Activated CD8-positive, alpha-beta memory T cell treated with anti-CD3 and anti-CD28 coated beads, Interleukin-2, amount 10 ng/mL, durations not matched to agents 7 days and 5 days (primary cell): ENCODE results near the gene ADARB2. TPM values are rescaled to one million over a fixed set of nuclear protein-coding genes. Genes with fewer than 3 reads are reported as not detected.
A peak's percentile ranks its signal among the peaks of the same experiment; 100 is the strongest.

ENCODE experiments used
- ATAC-seq: fragments of 150-1000 bp; cut with Tn5 transposase; one replicate; pipeline ENCODE4 v1.10.0; 2021; ENCODE audit warnings: moderate library complexity
- CTCF ChIA-PET: fragments of 350-600 bp; sonication (Branson Sonifier 250); formaldehyde crosslinking; loops from one replicate; lab custom pipeline; 2021; ENCODE audit warnings: antibody characterized with exemption; lab: Charles Lee
- DNase-seq: peaks from one replicate; pipeline ENCODE4 v3.0.0-alpha.2; 2020
- H3K27ac Mint-ChIP-seq: one replicate; pipeline ENCODE4 v1.8.0; 2021; ENCODE audit warnings: mild to moderate bottlenecking, mixed read lengths
- H3K27me3 Mint-ChIP-seq: one replicate; pipeline ENCODE4 v1.8.0; 2021; ENCODE audit warnings: mixed read lengths
- H3K36me3 Mint-ChIP-seq: one replicate; pipeline ENCODE4 v1.8.0; 2021; ENCODE audit warnings: mild to moderate bottlenecking, mixed read lengths
- H3K4me1 Mint-ChIP-seq: one replicate; pipeline ENCODE4 v1.8.0; 2021; ENCODE audit warnings: mixed read lengths
- H3K4me3 Mint-ChIP-seq: one replicate; pipeline ENCODE4 v1.8.0; 2021; ENCODE audit warnings: mild to moderate bottlenecking, moderate library complexity, mixed read lengths
- H3K9me3 Mint-ChIP-seq: one replicate; pipeline ENCODE4 v1.8.0; 2022; ENCODE audit warnings: low read depth, mixed read lengths
- total RNA-seq, 2 experiments: library from RNA; stranded (reverse); gene quantifications; one replicate each; pipeline ENCODE4 v1.2.3, GENCODE V29; 2021

ADARB2 gene
- total RNA-seq, 2 experiments from 2014 or later: not detected

DNA sequence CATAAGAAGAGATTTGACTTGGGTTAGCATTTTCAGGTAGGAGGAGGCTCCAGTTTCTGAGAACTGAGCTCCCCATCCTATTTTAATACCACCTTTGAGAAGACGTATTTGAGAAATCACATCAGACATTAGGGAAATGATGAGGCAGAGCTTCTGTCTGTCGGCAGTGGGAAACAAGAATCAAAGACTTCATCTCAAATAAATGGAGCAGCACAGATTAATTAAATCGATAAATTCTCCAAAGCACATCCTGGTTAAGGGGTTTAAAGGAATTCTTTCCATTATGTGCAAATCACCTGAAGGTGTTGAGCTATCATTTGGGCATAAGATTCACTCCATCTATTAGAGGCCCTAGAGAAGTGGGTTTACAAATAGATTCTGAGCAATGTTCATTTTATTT is 7.6 kb downstream of the ADARB2 start:
- DNase-seq (no peak), ATAC-seq (no peak)
- CTCF ChIA-PET: no interaction called here
- H3K27ac Mint-ChIP-seq: no peak overlapping the region
- no peaks in the 10 kb centered on the region for H3K36me3 Mint-ChIP-seq
- peaks cover 35% of the 10 kb centered on the region for H3K27me3 Mint-ChIP-seq
- no peaks in the 10 kb centered on the region for H3K9me3 Mint-ChIP-seq
- no peak overlapping the region for H3K4me3 Mint-ChIP-seq
- no peaks in the 10 kb centered on the region for H3K4me1 Mint-ChIP-seq

DNA sequence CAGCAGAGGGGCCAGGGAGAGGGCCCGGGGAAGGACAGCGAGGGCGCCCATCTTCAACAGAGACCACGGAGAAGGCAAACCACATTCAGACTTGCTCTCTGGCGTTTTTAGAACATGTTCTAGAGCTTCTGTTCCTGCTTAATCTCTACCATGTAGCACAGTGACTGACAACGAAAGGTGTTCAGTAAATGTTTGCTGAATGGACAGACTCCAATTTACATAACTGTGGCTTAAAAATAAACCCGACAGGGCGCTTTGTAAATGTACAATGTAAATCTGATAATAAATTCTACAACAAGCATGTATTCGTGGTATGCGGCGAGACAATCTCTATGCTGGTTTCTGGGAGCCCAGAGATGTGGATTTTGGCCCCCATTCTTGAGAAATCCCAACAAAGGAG is 10.5 kb downstream of the ADARB2 start:
- no peak for DNase-seq
- CTCF ChIA-PET: no interaction called here
- Mint-ChIP-seq H3K4me1 (no peaks in the 10 kb centered on the region), H3K36me3 (no peaks in the 10 kb centered on the region), H3K27ac (no peak overlapping the region), H3K9me3 (no peaks in the 10 kb centered on the region), H3K4me3 (no peak overlapping the region), H3K27me3 (peaks cover 16% of the 10 kb centered on the region)
- ATAC-seq: no peak

DNA sequence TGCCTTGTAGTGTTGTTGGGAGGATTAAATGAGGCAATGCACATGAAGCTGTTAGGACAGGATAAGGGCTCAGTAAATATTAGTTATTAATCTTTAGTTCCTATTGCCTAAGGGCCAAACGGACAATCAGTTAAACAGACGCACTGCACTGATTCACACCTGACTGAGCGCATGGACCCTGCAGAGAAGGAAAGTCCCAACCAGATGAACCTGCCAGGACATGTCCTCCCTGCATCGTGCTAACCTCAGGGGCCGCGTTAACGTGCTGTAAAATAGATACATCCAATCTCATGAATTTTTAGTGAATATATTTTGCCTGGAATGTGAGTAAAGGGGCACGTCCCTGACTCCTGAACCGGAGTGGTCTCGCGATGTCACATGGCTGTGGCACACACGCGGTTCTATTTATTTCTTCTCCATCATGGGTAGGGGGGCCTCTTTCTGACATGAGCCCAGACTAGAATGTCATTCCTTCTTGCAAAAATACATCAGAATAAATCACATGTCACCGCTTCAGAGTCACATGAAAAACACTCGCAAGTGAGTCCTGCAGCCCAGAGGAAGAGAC is 12.3 kb downstream of the ADARB2 start:
- Mint-ChIP-seq H3K9me3 (no peaks in the 10 kb centered on the region), H3K4me1 (no peaks in the 10 kb centered on the region), H3K27ac (no peak overlapping the region), H3K4me3 (no peak overlapping the region), H3K27me3 (peaks cover 3% of the 10 kb centered on the region), H3K36me3 (no peaks in the 10 kb centered on the region)
- CTCF ChIA-PET: no interaction called here
- ATAC-seq (no peak), DNase-seq (no peak)

DNA sequence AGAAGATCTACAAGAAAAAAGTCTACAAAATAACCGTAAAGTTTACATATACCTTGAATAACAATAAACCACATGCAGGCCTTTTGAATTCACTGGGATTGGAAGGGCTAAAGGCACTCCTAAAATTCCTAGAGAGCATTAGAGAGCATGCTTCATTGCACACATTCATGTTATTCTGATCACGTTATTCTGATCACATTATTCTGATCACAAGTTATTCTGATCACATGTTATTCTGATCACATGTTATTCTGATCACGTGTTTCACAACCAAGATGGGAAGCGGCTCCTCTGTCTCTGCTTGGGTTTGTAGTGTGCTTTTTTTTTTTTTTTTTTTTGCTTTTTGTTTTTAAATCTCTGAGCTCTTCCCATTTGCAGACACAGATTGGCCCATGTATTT is 20.5 kb downstream of the ADARB2 start:
- Mint-ChIP-seq H3K4me3 (no peak overlapping the region), H3K4me1 (no peaks in the 10 kb centered on the region), H3K27me3 (peaks cover 7% of the 10 kb centered on the region), H3K9me3 (no peaks in the 10 kb centered on the region), H3K27ac (no peak overlapping the region), H3K36me3 (no peaks in the 10 kb centered on the region)
- no peak for ATAC-seq
- no peak for DNase-seq
- CTCF ChIA-PET: no interaction called here

DNA sequence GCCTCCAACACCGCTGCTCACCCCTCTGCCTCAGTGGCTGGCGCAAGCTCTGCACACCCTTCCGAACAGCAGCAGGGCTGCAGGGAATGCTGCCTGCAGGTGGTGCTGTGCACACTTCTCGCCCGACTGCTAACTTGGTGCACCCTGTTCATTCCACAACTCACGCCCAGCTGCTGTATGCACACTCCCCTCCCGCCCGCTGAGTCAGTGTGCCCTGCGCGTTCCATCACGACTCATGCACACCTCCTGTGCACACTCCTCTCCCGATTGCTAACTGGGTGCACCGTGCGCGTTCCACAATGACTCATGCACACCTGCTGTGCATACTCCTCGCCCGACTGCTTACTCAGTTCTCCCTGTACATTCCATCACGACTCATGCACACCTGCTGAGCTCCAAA is 21.5 kb downstream of the ADARB2 start:
- no peak overlapping the region for H3K4me3 Mint-ChIP-seq
- H3K27me3 Mint-ChIP-seq: peaks cover 7% of the 10 kb centered on the region
- no peaks in the 10 kb centered on the region for H3K36me3 Mint-ChIP-seq
- CTCF ChIA-PET: no interaction called here
- H3K9me3 Mint-ChIP-seq: no peaks in the 10 kb centered on the region
- H3K4me1 Mint-ChIP-seq: no peaks in the 10 kb centered on the region
- ATAC-seq: no peak
- no peak for DNase-seq
- no peak overlapping the region for H3K27ac Mint-ChIP-seq

DNA sequence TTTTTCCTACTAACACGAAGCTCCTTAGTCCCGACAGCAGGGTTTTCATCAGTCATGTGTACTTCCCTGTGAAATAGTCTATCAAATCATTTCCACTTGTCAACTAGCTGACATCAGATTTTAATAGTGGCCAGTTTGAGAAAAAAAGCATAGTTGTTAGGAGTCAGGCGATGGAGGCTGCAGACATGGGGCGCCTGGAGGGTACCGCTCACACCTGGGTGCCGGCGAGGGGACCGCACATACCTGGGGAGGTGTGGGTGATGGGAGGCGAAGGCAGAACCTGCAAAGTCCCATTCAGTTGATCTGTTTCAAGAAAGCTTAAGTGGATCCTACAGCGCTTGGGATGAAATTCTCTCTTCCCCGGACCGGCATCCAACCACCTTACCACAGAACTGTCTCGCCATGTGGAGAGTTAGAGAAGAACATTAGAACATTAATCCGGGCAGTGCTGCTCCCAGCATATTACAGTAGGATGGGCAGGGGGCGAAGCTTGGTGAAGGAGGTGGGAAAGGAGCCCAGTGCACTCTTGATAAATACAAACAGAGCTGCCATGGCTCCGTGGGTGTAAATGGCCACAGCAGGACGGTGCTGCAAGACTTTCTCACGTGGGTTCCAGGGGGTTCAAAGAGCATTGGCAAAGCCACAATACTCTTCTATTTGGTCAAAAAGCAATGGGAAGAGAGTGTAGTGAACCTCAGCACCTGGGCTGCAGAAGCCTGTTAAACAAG is 24.2 kb downstream of the ADARB2 start:
- DNase-seq (no peak), ATAC-seq (no peak)
- H3K36me3 Mint-ChIP-seq: no peaks in the 10 kb centered on the region
- H3K27me3 Mint-ChIP-seq: peaks cover 12% of the 10 kb centered on the region
- CTCF ChIA-PET: no interaction called here
- no peaks in the 10 kb centered on the region for H3K4me1 Mint-ChIP-seq
- no peak overlapping the region for H3K4me3 Mint-ChIP-seq
- no peak overlapping the region for H3K27ac Mint-ChIP-seq
- H3K9me3 Mint-ChIP-seq: peaks cover under 1% of the 10 kb centered on the region

DNA sequence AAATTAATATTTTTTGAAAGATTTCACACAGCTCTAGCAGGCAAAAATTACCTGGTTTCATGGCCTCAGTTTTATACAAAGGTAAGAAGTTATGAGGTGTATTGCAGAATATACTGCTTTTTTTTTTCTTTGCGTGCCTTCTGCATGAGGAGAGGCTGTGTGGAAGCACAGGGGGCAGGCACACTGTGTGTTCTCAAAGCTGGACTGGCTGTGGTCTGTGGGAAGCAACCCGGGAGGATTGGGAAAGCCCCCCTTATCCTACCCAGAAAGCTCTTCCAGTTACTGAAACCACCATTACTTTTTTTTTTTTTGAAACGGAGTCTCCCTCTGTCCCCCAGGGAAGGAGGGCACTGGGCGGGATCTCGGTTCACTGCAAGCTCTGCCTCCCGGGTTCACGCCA is 25.0 kb downstream of the ADARB2 start:
- Mint-ChIP-seq H3K4me3 (no peak overlapping the region), H3K27me3 (peaks cover 13% of the 10 kb centered on the region), H3K9me3 (peaks cover 4% of the 10 kb centered on the region), H3K4me1 (no peaks in the 10 kb centered on the region), H3K27ac (no peak overlapping the region), H3K36me3 (no peaks in the 10 kb centered on the region)
- DNase-seq: no peak
- CTCF ChIA-PET: no interaction called here
- ATAC-seq: no peak

DNA sequence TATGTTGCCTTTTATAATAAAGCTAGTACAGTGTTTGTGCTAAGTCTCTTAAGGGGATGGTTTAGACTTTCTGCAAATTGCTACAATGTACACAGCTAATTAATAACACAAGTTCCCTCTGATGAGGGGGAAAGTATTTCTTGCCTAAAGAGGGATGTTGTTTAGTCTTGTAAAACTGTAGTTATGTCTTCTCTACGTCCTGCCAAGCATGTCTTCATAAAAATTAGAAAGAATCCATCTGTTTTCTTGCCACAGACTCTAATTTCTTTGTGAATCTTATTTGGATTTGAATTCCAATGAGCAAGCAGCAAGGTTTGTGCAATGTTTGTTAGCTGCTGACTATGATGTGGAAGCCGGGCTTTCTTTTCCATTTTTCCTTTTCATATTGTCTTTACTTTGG is 28.2 kb downstream of the ADARB2 start:
- Mint-ChIP-seq H3K4me1 (peaks cover 9% of the 10 kb centered on the region), H3K27ac (no peak overlapping the region), H3K36me3 (no peaks in the 10 kb centered on the region), H3K9me3 (peaks cover 8% of the 10 kb centered on the region), H3K27me3 (peaks cover 9% of the 10 kb centered on the region), H3K4me3 (no peak overlapping the region)
- CTCF ChIA-PET: no interaction called here
- DNase-seq: no peak
- no peak for ATAC-seq

DNA sequence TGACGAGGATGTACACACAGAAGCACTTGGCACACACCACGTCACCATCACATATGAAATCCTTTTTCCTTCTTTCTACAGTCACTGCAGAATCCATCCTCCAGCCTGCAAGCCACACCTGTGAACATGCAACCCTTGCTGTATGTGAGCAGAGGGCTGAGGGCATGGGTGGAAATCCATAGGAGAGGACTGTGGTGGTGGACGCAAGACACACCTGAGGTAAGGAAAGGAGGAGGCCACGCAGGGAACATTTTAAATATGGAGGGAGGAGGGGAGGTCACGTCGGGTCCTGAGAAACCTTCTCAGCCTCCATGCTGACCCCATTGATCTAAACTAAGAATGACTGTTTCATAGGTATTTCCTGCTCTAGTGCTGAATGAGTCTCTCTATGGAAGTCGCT is 28.6 kb downstream of the ADARB2 start:
- ATAC-seq: no peak
- H3K4me3 Mint-ChIP-seq: no peak overlapping the region
- peaks cover 9% of the 10 kb centered on the region for H3K4me1 Mint-ChIP-seq
- peaks cover 8% of the 10 kb centered on the region for H3K9me3 Mint-ChIP-seq
- no peaks in the 10 kb centered on the region for H3K36me3 Mint-ChIP-seq
- CTCF ChIA-PET: no interaction called here
- H3K27ac Mint-ChIP-seq: no peak overlapping the region
- DNase-seq: no peak
- peaks cover 7% of the 10 kb centered on the region for H3K27me3 Mint-ChIP-seq

DNA sequence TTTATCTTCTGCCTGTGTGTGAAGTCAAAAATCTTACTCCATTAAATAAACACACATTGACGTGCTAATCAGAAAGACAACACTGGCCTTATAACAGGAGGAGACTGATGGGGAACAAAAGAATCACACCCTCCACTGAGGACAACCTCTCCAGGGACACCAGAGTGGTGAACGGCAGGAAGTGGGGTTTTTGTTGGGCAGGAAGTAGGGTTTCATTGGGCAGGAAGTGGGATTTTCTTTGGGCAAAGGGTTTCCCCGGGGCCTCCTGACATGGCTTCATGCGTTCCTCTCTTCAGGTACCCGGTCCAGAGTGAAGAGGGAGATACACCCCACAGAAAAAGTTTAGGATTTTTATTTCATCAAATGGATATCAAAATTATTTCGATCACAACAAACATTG is 30.6 kb downstream of the ADARB2 start:
- CTCF ChIA-PET: no interaction called here
- no peak for ATAC-seq
- Mint-ChIP-seq H3K4me3 (no peak overlapping the region), H3K4me1 (peaks cover 9% of the 10 kb centered on the region), H3K9me3 (peaks cover 16% of the 10 kb centered on the region), H3K27me3 (peaks cover 7% of the 10 kb centered on the region), H3K36me3 (no peaks in the 10 kb centered on the region), H3K27ac (peak overlapping the region; percentile 68)
- DNase-seq: no peak

DNA sequence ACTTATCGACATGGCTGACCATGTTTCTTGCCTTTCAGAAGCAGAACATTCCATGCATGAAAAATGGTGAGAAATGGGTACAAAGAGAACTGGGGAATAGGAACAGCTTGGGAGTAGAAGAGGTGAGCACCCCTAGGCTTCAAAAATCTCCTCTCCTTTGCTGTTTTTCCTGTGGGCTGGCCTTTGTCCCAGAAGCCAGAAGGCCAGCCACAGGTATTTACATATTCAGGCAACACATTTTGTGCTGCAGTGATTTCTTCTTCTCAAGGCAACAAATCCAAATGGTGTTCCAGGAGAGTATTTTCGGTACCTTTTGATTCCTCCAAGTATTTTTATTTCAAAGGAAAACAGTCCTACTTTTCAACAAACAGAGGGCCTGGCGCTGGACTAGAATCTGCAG is 31.1 kb downstream of the ADARB2 start:
- H3K27me3 Mint-ChIP-seq: peaks cover 7% of the 10 kb centered on the region
- no peak overlapping the region for H3K27ac Mint-ChIP-seq
- H3K36me3 Mint-ChIP-seq: no peaks in the 10 kb centered on the region
- H3K4me3 Mint-ChIP-seq: no peak overlapping the region
- ATAC-seq (no peak), DNase-seq (no peak)
- H3K9me3 Mint-ChIP-seq: peaks cover 16% of the 10 kb centered on the region
- H3K4me1 Mint-ChIP-seq: peaks cover 9% of the 10 kb centered on the region
- CTCF ChIA-PET: no interaction called here

DNA sequence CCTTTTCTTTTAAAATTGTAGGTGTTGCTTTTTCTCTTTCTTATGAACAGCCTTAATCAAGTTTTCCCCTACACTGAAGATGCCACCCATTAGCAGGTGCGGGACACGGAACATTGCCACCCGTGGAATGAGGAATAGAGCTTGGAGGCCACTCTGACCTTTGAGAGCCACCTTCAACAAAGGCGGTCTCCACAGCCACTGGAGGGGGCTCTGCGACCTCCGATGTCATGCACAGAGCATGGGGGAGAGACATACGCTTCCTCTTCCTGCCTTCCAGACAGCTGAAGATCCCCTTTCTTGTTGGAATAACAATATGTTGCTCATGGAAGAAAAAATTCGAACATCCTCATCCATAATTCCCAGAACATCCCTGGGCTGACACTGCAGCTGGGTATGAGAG is 39.1 kb downstream of the ADARB2 start:
- no peaks in the 10 kb centered on the region for H3K36me3 Mint-ChIP-seq
- no peak for ATAC-seq
- H3K27ac Mint-ChIP-seq: no peak overlapping the region
- no peaks in the 10 kb centered on the region for H3K27me3 Mint-ChIP-seq
- no peak for DNase-seq
- peaks cover 13% of the 10 kb centered on the region for H3K9me3 Mint-ChIP-seq
- no peak overlapping the region for H3K4me3 Mint-ChIP-seq
- CTCF ChIA-PET: no interaction called here
- H3K4me1 Mint-ChIP-seq: no peaks in the 10 kb centered on the region

DNA sequence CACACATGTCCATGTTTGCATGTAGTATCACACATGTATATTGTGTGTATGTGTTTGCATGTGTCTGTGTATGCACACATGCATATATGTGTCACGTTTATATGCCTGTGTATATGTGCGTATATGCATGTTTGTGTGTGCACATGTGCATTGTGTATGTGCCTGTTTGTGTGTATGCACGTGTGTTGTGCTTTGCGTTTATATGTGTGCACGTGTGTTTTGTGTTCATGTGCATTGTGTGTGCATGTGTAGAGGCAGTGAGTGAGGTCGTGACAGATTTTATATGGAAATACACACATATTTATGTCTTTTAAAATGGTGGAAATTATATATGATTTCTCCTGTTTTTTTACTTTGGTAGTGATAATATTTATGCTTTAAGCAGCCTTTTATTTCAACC is 41.2 kb downstream of the ADARB2 start:
- H3K27ac Mint-ChIP-seq: no peak overlapping the region
- peaks cover 7% of the 10 kb centered on the region for H3K9me3 Mint-ChIP-seq
- CTCF ChIA-PET: no interaction called here
- no peak for ATAC-seq
- no peaks in the 10 kb centered on the region for H3K4me1 Mint-ChIP-seq
- H3K4me3 Mint-ChIP-seq: no peak overlapping the region
- no peak for DNase-seq
- H3K36me3 Mint-ChIP-seq: no peaks in the 10 kb centered on the region
- no peaks in the 10 kb centered on the region for H3K27me3 Mint-ChIP-seq

DNA sequence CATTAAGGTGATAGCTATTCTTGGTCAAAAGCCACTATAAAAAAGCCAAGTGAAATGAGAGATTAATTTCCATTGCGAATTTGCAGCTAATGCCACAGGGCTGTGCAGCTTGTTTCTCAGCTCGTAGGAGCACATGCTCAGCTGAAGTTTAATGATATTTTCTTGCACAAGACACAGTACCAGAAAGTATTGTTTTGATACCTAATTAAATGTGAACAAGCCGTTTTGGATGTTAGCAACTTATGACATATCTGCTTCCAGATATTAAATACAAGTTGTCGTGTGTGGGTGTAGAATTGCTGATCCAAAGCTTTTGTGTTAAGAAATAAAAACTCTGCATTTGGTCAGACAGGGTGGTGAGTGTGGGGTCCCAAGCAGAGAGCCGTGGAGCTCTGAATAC is 47.2 kb downstream of the ADARB2 start:
- Mint-ChIP-seq H3K9me3 (no peaks in the 10 kb centered on the region), H3K27ac (no peak overlapping the region), H3K36me3 (no peaks in the 10 kb centered on the region), H3K4me1 (no peaks in the 10 kb centered on the region), H3K4me3 (no peak overlapping the region), H3K27me3 (no peaks in the 10 kb centered on the region)
- DNase-seq (no peak), ATAC-seq (no peak)
- CTCF ChIA-PET: no interaction called here
